Measurements from ENCODE around the gene RETSAT.

DNA sequence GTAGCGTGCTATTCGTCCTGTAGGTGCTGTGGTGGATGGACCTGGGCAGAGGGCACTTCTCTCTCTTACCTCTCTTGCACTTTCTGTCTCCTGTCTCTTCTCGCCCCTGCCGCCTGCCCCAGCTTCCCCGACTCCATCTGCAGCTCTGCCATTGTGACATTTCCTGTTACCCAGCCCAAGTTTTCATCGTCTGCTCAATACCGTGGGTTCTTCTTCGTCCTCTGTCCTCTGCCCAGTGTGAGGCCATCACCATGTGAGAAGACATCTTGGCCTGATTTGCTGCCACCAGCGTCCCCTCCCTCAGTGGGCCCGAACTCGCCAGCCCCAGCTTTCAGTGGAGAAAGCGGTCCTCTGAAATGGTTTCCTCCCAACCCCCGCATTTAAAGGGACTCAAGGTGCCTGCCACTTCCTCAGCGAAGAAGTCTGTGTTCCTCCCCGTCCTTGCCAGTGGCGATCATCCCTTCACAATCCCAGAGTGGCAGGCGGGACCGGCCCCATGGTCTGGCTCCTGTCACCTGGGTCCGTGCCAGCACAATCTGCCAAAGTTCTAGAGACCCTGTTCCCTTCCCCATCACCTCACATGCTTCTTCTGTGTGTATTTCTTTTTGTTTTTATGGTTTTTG is 44.5 kb downstream of the RETSAT start:
- TF ChIP-seq, protein P1, sequence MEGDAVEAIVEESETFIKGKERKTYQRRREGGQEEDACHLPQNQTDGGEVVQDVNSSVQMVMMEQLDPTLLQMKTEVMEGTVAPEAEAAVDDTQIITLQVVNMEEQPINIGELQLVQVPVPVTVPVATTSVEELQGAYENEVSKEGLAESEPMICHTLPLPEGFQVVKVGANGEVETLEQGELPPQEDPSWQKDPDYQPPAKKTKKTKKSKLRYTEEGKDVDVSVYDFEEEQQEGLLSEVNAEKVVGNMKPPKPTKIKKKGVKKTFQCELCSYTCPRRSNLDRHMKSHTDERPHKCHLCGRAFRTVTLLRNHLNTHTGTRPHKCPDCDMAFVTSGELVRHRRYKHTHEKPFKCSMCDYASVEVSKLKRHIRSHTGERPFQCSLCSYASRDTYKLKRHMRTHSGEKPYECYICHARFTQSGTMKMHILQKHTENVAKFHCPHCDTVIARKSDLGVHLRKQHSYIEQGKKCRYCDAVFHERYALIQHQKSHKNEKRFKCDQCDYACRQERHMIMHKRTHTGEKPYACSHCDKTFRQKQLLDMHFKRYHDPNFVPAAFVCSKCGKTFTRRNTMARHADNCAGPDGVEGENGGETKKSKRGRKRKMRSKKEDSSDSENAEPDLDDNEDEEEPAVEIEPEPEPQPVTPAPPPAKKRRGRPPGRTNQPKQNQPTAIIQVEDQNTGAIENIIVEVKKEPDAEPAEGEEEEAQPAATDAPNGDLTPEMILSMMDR (IDR thresholded peaks at IDR 0.05; ENCODE audit: insufficient read depth, low read length, poor library complexity, severe bottlenecking), result no peak
- no peak for TF ChIP-seq EZH2phosphoT487 (conservative IDR thresholded peaks at IDR 0.05; ENCODE audit: low read length)

Measured in SU-DHL-6 (cell line).